Fibroblast of lung (primary cell): Measurements from ENCODE around the gene ST6GALNAC3. TPM values are rescaled to one million over a fixed set of nuclear protein-coding genes. Genes with fewer than 3 reads are reported as not detected.

Source experiments
- DNase-seq, 2 donors: peaks; one replicate each; pipeline versions ENCODE4 v3.0.0 to v3.0.0-alpha.2; 2010; ENCODE audit warnings: low read depth in 2 of 2
- H2AFZ ChIP-seq: 2 replicates; pipeline ENCODE4 v1.5.1; 2012; ENCODE audit warnings: low read length, control low read depth, inconsistent platforms
- H3K27ac ChIP-seq: 2 replicates; pipeline ENCODE4 v1.5.1; 2011; ENCODE audit warnings: low read length, control low read depth; ENCODE audit not compliant: insufficient read depth
- H3K27me3 ChIP-seq: 2 replicates; pipeline ENCODE4 v1.5.1; 2011; ENCODE audit warnings: mild to moderate bottlenecking, low read length; ENCODE audit not compliant: control insufficient read depth, insufficient read depth
- H3K36me3 ChIP-seq: 2 replicates; pipeline ENCODE4 v1.5.1; 2011; ENCODE audit warnings: low read length; ENCODE audit not compliant: control insufficient read depth, insufficient read depth
- H3K4me1 ChIP-seq: 2 replicates; pipeline ENCODE4 v1.5.1; 2011; ENCODE audit warnings: low read length; ENCODE audit not compliant: control insufficient read depth, insufficient read depth; ENCODE audit errors: extremely low read depth
- H3K4me2 ChIP-seq: 2 replicates; pipeline ENCODE4 v1.5.1; 2011; ENCODE audit warnings: low read length, control low read depth; ENCODE audit not compliant: insufficient read depth; ENCODE audit errors: extremely low read depth
- H3K4me3 ChIP-seq, 4 experiments: fragments of 200-600 bp in 1 of 4; sonication (generic) in 1 of 4; replicated peaks in 1 of 4; 2 replicates each; pipeline ENCODE4 v1.5.1; 2011 to 2016; ENCODE audit warnings: low read length in 4 of 4, low read depth in 3 of 4, mild to moderate bottlenecking in 3 of 4, control low read depth in 2 of 4, inconsistent platforms in 1 of 4, mixed read lengths in 1 of 4; ENCODE audit not compliant: insufficient read depth in 1 of 4; ENCODE audit errors: control extremely low read depth in 1 of 4
- H3K79me2 ChIP-seq: 2 replicates; pipeline ENCODE4 v1.5.1; 2012; ENCODE audit warnings: mild to moderate bottlenecking, low read length, inconsistent platforms; ENCODE audit not compliant: control insufficient read depth, insufficient read depth
- H3K9ac ChIP-seq: 2 replicates; pipeline ENCODE4 v1.5.1; 2011; ENCODE audit warnings: mild to moderate bottlenecking, low read length, control low read depth; ENCODE audit not compliant: insufficient read depth
- H3K9me3 ChIP-seq: 2 replicates; pipeline ENCODE4 v1.5.1; 2012; ENCODE audit warnings: low read depth, low read length; ENCODE audit not compliant: control insufficient read depth, insufficient read depth
- H4K20me1 ChIP-seq: 2 replicates; pipeline ENCODE4 v1.5.1; 2011; ENCODE audit warnings: low read length; ENCODE audit not compliant: control insufficient read depth, insufficient read depth; ENCODE audit errors: extremely low read depth
- EZH2 ChIP-seq: IDR thresholded peaks from 2 replicates; pipeline ENCODE4 v1.5.1; 2012; ENCODE audit warnings: low read length, control low read depth, mild to moderate bottlenecking; ENCODE audit errors: missing control alignments
- polyA plus RNA-seq, 2 donors: library from polyadenylated mRNA; depleted of rRNA in 1 of 2; stranded (reverse) in 1 of 2; unstranded in 1 of 2; fragments of >200 nt; gene quantifications; 2 replicates each; pipeline ENCODE4 v1.2.1, GENCODE V29; 2011 to 2012; ENCODE audit warnings: missing spikeins in 1 of 2
- total RNA-seq: library from RNA; depleted of rRNA; stranded (reverse); fragments of >200 nt; gene quantifications from 2 replicates; pipeline ENCODE4 v1.2.1, GENCODE V29; 2014
- TF ChIP-seq, protein P1 (sequence below), 2 donors: IDR thresholded peaks in 1 of 2; conservative IDR thresholded peaks in 1 of 2; 1 replicate in 1 of 2; 2 replicates in 1 of 2; pipeline ENCODE4 v1.5.1; 2011 to 2012; ENCODE audit warnings: low read length in 2 of 2, control low read depth in 1 of 2, inconsistent platforms in 1 of 2, low read depth in 1 of 2, mild to moderate bottlenecking in 1 of 2

Gene ST6GALNAC3
- total and polyA plus RNA-seq, 2 donors (not counting 1 experiment from before 2014, with no cell fraction given), result 0.34 to 0.66 TPM

GRCh38 chr1:76247261-76247852, 172.8 kb downstream of the ST6GALNAC3 start:
- DNase-seq, result no peak
- Histone ChIP-seq H3K36me3 (no peaks in the 10 kb centered on the region), H3K4me3 (no peak overlapping the region), H3K27ac (no peak overlapping the region), H4K20me1 (no peaks in the 10 kb centered on the region), H3K4me1 (no peaks in the 10 kb centered on the region), H3K4me2 (no peak overlapping the region), H3K9ac (no peak overlapping the region), H3K27me3 (no peaks in the 10 kb centered on the region), H3K79me2 (no peaks in the 10 kb centered on the region), H3K9me3 (no peaks in the 10 kb centered on the region), H2AFZ (no peak overlapping the region)
- TF ChIP-seq EZH2, result no peak

DNA sequence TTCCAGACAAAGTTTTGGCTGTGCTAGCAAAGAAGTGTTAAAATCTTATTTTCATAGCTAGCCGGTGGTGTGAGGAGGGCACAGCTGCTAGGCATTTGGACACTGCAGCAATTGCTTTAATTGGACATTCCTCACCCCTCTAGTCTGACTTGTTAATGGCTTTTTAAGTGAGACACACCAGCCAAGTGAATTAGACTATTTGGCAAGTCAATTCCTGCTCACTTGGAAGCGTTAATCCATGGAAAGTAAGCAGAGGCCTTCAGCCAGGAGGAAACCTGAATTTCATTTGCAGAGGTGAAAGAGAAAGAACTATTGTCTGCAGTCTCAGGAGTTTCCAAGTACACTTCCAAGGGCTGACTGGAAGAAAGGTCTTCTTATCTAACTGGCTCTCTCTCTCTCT, 175.7 kb downstream of the ST6GALNAC3 start:
- no peaks in the 10 kb centered on the region for H3K27me3 ChIP-seq
- H3K36me3 ChIP-seq, result no peaks in the 10 kb centered on the region
- no peaks in the 10 kb centered on the region for H3K9me3 ChIP-seq
- no peak for TF ChIP-seq EZH2
- TF ChIP-seq, protein P1, sequence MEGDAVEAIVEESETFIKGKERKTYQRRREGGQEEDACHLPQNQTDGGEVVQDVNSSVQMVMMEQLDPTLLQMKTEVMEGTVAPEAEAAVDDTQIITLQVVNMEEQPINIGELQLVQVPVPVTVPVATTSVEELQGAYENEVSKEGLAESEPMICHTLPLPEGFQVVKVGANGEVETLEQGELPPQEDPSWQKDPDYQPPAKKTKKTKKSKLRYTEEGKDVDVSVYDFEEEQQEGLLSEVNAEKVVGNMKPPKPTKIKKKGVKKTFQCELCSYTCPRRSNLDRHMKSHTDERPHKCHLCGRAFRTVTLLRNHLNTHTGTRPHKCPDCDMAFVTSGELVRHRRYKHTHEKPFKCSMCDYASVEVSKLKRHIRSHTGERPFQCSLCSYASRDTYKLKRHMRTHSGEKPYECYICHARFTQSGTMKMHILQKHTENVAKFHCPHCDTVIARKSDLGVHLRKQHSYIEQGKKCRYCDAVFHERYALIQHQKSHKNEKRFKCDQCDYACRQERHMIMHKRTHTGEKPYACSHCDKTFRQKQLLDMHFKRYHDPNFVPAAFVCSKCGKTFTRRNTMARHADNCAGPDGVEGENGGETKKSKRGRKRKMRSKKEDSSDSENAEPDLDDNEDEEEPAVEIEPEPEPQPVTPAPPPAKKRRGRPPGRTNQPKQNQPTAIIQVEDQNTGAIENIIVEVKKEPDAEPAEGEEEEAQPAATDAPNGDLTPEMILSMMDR (conservative IDR thresholded peaks at IDR 0.05 in 1 of 2, IDR thresholded peaks at IDR 0.05 in 1 of 2; ENCODE audit: low read depth in 1 of 2, low read length in 2 of 2), result no peak
- H3K79me2 ChIP-seq, result no peaks in the 10 kb centered on the region
- no peak overlapping the region for H3K4me3 ChIP-seq
- no peak overlapping the region for H2AFZ ChIP-seq
- no peak overlapping the region for H3K9ac ChIP-seq
- no peak for DNase-seq
- no peaks in the 10 kb centered on the region for H4K20me1 ChIP-seq
- no peaks in the 10 kb centered on the region for H3K4me1 ChIP-seq
- H3K27ac ChIP-seq, result no peak overlapping the region
- H3K4me2 ChIP-seq, result no peak overlapping the region

DNA sequence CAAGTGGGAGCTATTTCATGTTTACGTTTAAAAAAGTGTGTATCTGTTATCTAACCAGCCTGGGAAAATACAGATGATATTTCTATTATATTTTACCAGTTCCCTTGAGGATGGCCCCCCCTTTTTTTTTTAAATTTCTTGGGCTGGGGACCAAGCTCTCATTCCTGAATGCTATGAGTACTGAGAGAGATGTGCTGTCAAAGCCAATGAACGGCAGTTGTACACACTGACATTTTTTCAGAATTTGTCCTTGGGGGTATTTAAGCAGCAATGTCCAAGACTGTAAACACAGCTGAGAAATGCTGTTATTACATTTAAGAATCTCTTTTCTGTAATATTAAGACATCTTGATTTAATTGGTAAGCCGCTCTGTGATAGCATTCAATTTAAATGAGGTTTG, 177.9 kb downstream of the ST6GALNAC3 start:
- Histone ChIP-seq H3K9me3 (no peaks in the 10 kb centered on the region), H3K4me2 (no peak overlapping the region), H3K9ac (no peak overlapping the region), H3K79me2 (no peaks in the 10 kb centered on the region), H3K4me1 (no peaks in the 10 kb centered on the region), H3K36me3 (no peaks in the 10 kb centered on the region), H2AFZ (no peak overlapping the region), H4K20me1 (no peaks in the 10 kb centered on the region), H3K4me3 (no peak overlapping the region), H3K27me3 (no peaks in the 10 kb centered on the region), H3K27ac (no peak overlapping the region)
- no peak for TF ChIP-seq EZH2
- TF ChIP-seq, protein P1 (conservative IDR thresholded peaks at IDR 0.05 in 1 of 2, IDR thresholded peaks at IDR 0.05 in 1 of 2; ENCODE audit: low read depth in 1 of 2, low read length in 2 of 2), result no peak
- no peak for DNase-seq
